GM23248 (cell line): ENCODE results near the gene CFAP45.

Experiments
- EZH2 ChIP-seq: fragments of 200-600 bp; sonication (generic); IDR thresholded peaks from 2 replicates; pipeline ENCODE4 v1.6.1; 2018; ENCODE audit warnings: antibody characterized with exemption, mild to moderate bottlenecking; ENCODE audit not compliant: insufficient read depth, poor library complexity, severe bottlenecking
- EZH2phosphoT487 ChIP-seq: fragments of 200-600 bp; sonication (generic); IDR thresholded peaks from 2 replicates; pipeline ENCODE4 v1.6.1; 2018; ENCODE audit warnings: antibody characterized with exemption, moderate library complexity, mild to moderate bottlenecking, low read depth; ENCODE audit not compliant: insufficient read depth

GRCh38 chr1:159889202-159889601 lies 10.8 kb downstream of the CFAP45 start:
- TF ChIP-seq EZH2phosphoT487 (no peak), EZH2 (no peak)
